ENCODE data around the gene AATK.

DNA sequence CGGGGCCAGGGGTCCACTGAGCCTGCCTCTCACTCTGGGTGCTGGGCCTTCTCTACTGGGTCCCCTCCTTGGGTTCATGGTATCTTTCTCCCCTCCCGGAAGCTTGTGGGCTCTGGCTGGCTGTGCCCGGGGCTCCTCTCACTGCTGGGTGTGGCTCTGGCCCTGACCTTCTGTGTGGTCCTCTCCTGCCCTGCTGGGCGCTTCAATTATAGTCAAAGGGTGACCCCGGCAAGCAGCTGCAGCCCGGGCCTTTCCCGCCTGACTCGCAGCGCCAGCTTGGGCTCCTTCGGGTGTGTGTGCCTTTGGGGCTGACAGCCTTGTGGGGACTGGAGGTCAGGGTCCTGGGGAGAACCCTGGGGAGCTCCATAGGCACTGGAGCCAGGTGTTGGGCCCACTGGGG lies 55.0 kb downstream of the AATK start:
- TF ChIP-seq, protein P1, sequence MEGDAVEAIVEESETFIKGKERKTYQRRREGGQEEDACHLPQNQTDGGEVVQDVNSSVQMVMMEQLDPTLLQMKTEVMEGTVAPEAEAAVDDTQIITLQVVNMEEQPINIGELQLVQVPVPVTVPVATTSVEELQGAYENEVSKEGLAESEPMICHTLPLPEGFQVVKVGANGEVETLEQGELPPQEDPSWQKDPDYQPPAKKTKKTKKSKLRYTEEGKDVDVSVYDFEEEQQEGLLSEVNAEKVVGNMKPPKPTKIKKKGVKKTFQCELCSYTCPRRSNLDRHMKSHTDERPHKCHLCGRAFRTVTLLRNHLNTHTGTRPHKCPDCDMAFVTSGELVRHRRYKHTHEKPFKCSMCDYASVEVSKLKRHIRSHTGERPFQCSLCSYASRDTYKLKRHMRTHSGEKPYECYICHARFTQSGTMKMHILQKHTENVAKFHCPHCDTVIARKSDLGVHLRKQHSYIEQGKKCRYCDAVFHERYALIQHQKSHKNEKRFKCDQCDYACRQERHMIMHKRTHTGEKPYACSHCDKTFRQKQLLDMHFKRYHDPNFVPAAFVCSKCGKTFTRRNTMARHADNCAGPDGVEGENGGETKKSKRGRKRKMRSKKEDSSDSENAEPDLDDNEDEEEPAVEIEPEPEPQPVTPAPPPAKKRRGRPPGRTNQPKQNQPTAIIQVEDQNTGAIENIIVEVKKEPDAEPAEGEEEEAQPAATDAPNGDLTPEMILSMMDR (IDR thresholded peaks at IDR 0.05; ENCODE audit: low read depth, low read length, poor library complexity, severe bottlenecking), result no peak
- no peak for TF ChIP-seq EZH2phosphoT487 (IDR thresholded peaks at IDR 0.05; ENCODE audit: borderline replicate concordance, low read length)
